LNCAP (cell line): ENCODE measurements around the gene CECR2.

Source experiments
- TF ChIP-seq, protein P1 (sequence below): fragments of 450-650 bp; IDR thresholded peaks from 2 replicates; pipeline ENCODE4 v1.5.1; 2017; ENCODE audit warnings: mild to moderate bottlenecking

CECR2 gene

DNA sequence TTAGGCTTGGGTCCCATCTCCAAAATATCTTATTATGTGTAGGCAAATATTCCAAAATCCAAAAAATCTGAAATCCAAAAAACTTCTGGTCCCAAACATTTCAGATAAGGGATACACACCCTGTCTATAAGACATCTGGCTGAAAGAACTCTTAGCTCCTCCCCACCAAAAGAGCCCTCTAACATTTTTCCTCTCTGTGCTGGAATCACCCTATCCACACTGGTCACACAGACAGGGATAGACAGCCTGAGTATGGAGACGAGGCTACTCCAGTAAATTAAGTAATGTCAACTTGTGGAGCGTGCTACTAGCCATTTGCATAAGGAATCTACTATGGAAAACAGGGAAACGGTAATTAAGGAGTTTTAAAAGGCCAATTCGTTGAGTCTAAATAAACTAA lies 234.4 kb downstream of the CECR2 start:
- TF ChIP-seq, protein P1, sequence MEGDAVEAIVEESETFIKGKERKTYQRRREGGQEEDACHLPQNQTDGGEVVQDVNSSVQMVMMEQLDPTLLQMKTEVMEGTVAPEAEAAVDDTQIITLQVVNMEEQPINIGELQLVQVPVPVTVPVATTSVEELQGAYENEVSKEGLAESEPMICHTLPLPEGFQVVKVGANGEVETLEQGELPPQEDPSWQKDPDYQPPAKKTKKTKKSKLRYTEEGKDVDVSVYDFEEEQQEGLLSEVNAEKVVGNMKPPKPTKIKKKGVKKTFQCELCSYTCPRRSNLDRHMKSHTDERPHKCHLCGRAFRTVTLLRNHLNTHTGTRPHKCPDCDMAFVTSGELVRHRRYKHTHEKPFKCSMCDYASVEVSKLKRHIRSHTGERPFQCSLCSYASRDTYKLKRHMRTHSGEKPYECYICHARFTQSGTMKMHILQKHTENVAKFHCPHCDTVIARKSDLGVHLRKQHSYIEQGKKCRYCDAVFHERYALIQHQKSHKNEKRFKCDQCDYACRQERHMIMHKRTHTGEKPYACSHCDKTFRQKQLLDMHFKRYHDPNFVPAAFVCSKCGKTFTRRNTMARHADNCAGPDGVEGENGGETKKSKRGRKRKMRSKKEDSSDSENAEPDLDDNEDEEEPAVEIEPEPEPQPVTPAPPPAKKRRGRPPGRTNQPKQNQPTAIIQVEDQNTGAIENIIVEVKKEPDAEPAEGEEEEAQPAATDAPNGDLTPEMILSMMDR, result no peak

DNA sequence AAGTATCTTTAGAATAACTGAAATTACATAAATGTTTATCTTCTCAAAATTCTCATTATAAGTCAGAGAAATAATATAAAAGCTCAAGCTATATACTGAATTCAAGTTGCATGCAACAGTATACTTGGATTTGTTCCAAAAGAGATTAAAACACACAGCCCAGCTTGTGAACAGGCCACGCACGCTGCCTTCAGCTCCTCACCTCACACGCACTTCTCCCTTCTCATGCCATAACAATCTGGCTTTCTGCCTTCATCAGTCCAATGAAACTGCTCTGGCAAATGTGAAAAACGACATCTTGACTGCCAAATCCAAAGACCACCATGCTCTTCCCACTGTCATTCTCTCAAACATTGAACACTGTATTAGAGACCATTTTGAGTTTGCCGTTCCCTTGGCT lies 237.2 kb downstream of the CECR2 start:
- TF ChIP-seq, protein P1, result no peak
